ENCODE data around the gene HYI. TPM values are rescaled to one million over a fixed set of nuclear protein-coding genes. Genes with fewer than 3 reads are reported as not detected.
A peak's percentile ranks its signal among the peaks of the same experiment; 100 is the strongest.
"Not testable (repeated sequence)": the region's sequence is repeated elsewhere in the genome, so short reads cannot be mapped to it uniquely, and the experiment has no call there.

The HYI gene
- polyA plus RNA-seq, 1 donor = 35.4 TPM

DNA sequence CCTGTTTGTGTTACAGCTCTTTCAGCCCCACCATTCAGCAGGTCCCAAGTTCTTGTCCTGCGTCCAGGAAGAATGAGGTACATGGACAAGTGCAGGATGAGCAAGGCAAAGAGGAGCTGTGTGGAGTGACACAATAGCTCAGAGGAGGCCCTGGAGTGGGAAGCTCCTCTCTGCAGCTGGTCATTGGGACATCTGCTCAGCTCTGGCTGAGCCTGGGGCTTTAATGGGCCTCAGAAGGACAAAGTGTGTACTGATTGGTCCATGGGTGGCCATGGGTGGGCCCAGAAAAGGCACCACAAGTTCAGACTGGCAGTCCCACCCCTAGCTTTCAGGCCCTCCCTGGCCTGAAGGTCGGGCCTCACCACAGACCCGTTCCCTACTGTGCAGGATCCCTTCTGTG, 14.7 kb upstream of the HYI start:
- no peak for DNase-seq

DNA sequence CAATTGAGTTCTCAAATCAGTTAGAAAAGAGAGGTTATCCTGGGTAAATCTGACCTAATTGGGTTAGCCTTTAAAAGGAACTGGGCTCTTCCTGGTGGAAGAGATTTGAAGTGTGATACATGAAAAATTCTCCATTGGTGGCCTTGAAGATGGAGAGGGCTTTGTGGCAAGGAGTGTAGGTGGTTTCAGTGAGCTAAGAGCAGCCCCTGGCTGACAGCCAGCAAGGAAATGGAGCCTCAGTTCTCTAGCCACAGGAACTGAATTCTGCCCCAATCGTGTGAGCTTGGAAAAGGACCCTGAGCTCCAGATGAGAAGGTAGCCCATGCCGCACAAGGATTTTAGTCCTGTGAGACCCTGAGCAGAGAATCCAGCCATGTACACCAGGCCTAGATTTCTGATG, 12.7 kb upstream of the HYI start:
- DNase-seq = no peak

DNA sequence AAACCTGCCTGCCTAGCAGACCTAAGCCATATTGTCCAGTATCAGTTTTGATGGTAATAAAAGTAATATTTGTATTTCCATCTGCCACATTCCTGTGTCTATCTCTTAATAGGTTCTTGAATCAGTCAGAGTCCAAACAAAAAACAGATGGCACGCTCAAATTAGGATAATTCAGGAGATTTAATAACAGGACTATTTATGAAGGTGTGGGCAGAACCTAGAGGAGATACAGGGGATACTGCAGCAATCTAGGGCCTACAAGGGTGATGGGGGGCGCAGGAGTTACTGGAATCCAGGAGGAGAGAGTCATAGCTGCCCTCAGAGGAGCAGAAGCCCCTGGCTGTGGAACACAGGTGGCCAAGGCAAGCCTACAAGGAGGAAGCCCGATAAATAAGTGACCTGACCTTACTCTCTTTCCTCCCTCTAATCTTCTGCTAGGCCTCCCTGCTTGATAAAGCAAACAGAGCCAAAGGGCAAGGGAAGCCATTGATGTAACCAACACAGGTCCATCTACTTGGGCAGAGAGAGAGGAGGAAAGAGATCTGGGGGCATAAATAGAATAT, 11.9 kb upstream of the HYI start:
- no peak for DNase-seq

DNA sequence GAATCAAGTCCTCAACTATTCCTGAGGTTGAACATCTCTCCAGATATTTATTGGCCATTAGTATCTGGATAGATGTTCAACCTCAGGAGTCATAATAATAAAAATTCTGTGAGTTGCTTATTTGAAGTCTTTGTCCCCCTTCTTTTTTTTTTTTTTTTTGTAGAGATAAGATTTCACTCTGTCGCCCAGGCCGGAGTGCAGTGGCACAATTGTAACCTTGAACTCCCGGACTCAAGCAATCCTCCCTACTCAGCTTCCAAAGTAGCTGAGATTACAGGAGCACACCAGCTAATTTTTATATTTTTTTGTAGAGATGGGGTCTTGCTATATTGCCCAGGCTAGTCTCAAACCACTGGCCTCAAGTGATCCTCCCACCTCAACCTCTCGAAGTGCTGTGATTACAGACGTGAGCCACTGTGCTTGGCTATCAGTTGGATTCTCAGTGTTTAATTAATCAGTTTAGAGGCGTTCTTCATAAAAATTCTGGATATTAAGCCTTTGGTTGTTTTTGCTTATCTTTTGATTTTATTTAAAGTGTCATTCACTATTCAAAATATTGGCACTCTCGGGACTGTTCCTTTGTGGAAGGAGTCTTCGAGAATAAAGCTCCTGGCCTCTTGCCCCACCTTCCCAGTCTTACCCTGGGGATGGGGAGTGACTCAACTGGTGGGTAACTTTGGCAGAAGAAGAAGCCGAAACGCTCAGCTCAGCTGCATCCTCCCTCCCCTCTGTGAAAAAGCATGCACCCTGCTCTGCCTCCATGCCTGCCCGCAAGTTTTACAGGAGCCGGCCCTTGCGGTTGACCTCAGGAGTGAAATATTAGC, 11.2 kb upstream of the HYI start:
- DNase-seq = no peak

DNA sequence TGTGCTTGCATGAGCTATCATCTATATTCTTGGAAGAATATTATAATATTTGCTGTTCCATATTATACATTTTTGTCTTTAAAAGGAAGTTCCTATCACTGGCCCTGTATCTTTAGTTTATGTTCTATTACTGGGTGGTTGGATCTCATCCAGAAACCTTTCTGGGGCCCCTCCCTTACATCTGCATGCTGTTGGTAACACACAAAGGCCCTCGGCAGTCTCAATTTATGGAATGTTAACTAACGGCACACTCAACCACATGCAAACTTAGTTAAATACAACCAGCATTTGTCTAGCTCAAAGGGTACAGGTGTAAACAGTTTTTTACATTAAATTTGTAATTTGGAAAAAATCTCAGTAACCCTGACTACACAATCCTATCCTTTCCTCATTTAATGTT, 9.7 kb upstream of the HYI start:
- DNase-seq = no peak

DNA sequence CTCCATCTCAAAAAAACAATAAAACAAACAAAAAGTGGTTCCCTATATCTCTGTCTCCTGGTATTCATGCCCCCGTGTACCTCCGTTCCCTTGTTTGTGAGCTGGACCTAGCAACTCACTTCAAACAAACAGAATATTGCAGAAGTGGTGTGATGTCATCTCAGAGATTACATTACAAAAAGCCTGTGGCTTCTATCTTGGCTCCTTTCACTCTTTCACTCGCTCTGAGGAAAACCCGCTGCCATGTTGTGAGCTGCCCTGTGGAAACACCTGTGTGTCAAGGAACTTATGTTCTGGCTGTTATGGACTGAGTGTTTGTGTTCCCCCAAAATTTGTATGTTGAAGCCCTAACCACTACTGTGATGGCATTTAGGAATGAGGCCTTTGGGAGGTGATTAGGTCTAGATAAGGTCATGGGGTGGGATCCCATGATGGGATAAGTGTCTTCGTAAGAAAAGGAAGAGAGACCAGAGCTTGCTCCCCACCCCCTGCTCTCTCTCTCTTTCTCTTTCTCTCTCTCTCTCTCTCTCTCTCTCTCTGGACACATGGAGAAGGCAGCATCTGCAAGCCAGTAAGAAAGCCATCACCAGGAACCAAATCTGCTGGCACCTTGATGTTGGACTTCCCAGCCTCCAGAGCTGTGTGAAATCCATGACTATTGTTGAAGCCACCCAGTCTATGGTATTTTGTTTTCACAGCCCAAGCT, 7.4 kb upstream of the HYI start:
- no peak for DNase-seq

DNA sequence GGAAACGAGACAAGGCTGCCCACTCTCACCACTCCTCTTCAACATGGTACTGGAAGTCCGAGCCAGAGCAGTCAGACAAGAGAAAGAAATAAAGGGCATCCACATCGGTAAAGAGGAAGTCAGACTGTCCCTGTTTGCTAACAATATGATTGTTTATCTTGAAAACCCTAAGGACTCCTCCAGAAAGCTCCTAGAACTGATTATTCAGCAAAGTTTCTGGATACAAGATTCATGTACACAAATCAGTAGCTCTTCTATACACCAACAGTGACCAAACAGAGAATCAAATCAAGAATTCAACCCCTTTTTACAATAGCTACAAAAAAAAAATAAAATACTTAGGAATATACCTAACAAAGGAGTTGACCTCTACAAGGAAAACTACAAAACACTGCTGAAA, 4.6 kb upstream of the HYI start:
- not testable (repeated sequence) for DNase-seq

DNA sequence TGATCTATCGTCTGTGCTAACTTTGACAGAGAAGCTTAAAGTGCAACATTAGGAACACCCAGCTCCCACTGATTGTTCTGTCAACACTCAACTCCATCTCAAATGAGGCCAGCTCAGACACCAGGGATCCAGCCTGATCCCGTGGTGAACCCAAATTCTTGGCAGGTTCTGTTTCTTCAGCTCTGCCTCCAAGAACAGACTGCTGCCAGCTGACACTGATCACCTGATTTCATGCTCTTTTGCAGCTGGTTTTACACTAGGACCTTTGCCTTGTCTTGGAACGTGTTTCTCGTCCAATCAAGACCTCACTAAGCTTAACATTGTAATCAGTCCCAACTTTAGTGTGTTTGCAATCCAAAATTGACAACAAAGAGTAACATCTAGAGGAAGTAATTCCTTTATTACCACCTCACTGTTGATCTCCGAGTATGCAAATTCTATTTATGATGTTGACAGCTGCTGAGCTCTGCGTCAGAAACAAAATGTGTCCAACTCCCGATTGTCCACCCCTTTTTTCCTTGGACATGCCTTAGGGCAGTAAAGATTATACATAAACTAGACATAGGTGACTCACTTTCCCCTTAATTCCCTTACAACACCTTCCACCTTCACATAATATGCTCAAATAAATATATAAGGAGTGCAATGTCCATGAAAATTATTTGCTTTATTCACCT, 1.6 kb upstream of the HYI start:
- DNase-seq = no peak

DNA sequence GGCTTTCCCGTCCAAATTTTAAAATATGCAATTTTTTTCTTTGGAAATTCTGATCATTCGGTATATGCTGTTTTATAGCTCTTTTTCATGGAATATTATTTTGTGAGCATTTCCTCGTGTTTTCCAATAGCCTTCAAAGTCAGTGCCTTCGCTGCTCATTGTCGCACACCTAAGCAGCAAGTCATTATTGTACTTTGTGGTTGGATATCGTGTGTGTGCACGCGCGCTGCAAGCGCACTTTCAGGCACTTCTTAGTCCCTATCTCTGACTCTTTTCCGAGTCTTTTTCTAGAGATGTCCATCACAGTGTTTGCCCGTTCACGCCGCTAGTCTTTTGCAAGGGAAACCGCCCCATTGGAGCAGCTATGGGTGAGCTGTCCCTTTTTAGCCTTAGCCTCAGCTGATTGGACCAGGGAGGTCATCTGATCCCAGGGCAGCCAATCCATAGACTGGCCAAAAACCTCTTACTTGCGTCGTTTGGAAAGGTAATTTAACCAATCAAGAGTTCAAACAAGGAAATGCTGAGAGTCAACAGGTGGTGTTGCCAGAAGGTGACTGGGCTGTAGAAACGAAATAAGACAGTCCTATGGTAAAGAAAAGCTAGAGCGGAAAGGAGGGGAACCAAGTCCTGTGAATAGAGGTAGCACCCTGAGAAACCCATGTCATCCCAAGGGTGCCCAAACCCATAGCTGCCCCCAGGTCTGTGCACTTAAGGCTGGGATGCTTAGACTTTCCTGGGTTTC, 710 bp upstream of the HYI start:
- peak; percentile 63 for DNase-seq

DNA sequence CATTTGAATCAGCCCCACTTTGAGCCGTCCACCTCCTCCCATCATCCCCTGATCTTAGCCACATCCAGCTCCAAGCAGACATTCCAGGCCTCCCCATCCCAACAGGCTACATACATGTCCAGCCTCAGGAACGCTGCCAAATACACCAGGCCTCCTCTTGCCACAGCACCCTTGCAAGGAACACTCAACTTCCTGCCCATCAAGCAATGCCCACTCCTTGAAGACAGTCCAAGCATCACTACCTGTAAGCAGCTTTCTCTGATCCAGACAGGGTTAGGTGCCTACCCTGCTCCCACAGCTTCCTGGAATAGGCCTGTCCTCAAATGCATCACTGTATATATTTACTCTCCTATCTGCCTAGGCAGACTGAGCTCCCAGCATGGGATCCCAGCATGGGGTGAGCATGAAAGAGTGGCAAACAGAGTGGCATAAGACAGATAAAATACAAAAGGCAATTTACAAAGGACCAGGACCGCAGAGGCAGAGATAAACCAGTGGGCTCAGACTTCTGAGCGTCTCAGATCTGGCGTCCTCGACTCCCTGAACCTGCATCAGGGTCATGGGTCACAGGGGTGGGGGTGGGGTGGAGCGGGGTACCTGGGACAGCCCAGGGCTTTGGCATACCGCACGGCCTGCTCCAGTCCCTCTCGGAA, 816 bp downstream of the HYI start:
- no peak for DNase-seq

DNA sequence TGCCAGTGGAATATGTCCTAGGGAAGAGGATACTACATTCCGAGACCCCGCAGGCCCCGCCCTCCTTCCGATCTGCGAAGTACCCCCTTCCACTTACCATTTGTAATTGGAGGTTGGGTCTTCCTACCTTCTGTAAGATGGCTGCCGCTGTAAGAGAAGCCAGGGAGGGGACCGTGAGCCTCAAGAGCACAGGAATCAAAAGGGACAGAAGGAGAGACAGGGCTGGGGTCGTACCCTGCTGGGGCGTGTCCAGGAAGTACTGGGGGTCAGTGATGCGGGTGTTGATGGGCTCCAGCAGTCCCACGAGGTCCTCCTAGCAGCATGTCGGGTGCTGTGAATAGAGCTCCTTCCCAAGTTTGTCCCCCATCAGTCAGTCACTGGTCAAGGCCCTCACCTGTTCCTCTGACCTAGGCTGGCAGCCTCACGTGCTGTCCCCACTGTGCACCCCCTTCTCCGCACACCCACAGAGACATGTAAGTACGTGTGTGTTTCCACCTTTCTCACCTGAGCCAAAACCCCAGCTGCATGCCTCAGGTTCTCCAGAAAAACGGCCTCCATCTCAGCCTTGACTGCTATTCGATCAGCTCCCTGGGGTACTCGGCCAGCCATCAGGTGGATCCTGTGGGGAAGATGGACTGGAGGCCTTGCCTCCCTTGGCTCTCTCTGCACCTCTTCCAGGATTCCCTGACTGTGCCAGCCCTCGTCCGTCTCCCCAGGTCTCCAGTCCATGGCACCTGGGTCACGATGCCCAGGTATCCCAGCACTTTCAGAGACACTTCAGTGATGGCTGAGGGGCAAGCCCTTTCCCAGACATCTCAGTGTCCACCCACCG, 1.8 kb downstream of the HYI start:
- no peak for DNase-seq

DNA sequence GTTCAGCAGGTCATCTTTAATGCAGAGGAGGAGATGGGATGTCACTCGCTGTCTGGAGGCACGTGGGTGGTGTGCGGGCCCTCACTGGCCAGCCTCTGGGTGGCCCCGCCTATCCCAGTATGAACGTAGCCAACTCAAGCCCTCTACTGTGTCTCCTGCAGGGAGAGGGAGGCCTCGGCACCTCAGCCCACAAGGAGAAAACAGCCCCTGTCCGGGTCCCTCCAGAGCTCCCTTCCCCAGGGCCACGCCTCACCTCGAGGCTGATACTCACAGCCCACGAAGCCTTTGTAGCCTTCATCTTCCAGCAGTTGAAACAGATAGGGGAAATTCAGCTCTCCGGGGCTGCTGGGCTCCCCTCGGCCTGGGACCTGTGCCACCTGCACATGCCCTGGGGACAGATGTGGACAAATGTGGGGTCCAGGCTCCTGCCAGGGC, 2.6 kb downstream of the HYI start:
- DNase-seq = no peak

DNA sequence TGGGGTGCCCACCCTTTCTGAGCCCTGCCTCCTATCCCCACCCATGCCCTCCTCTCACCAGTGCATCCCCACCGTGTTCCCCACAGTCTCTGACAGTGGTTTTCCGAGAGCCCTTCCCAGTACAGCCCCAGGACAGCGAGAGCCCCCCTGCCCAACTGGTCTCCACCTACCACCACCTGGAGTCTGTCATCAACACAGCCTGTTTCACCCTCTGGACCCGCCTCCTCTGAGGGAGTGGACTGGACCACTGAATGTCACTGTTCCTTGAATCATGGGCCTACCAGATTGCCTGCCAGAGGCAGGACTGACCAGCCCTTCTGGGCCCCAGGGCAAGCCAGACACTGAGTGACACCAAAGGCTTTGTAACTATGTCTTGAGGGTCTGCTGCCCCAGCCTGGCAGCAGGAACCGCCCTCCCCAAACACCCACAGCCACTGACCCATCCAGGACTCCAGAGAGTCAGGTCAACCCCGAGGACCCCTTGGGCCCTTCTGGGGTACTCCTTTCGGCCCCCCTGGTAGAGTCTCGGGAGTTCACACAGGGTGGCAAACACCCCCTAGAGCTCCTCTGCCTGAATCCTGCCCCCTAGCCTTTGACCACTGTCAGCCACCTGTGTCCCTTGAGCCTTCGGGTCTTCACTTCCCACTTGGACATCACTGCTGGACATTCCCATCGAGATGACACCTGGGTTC, 3.3 kb downstream of the HYI start:
- DNase-seq = no peak

DNA sequence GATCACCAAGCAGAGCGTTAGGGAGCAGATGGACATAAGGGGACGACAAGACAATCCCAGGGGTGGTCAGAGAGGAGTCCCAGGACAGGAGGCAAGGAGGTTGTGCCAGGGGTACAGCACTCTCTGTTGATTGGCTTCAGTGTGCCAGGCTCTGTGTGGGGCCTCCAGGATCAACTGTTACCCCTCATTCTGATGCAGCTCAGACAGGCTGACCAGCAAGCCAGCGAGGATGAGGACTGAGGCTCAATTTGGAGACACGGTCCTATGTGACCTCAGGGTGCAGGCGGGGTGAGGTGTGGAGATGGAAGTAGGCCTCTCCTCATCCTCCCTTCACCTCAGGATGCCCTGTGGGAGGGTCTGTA, 4.0 kb downstream of the HYI start:
- DNase-seq = no peak

DNA sequence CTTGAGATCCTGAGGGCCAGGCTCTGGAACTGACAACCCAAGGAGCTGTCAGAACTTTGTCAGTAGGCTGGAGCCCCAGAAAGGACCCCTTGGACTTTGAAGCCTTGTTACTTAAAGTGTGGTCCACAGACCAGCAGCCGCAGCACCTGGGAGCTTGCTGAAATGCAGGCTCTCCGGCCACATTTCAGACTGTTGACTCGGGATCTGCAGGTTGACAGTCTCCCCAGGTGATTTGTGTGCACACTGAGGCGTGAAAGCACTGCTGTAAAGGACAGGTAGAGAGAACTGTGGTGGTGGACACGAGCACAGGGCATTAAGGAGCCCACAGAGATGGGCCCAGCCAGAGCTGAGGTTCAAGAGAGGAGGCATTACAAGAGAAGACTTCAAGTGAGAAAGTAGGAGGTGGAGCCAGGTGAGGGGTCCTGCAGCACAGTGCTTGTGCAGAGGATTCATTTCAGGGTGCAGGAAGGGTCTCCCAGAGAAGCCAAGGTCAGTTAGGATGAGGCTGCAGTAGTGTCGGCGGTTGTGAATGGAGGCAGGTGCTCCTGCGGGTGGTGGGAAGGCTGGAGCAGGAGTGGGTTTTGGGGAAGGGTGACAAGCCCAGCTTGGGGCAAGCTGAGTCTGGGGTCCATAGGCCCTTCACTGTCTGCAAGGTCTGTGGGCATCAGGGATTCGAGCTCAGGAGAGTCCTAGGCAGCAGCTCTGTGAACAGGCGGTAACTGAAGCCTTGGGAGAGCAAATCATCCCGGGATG, 4.6 kb downstream of the HYI start:
- DNase-seq = no peak

DNA sequence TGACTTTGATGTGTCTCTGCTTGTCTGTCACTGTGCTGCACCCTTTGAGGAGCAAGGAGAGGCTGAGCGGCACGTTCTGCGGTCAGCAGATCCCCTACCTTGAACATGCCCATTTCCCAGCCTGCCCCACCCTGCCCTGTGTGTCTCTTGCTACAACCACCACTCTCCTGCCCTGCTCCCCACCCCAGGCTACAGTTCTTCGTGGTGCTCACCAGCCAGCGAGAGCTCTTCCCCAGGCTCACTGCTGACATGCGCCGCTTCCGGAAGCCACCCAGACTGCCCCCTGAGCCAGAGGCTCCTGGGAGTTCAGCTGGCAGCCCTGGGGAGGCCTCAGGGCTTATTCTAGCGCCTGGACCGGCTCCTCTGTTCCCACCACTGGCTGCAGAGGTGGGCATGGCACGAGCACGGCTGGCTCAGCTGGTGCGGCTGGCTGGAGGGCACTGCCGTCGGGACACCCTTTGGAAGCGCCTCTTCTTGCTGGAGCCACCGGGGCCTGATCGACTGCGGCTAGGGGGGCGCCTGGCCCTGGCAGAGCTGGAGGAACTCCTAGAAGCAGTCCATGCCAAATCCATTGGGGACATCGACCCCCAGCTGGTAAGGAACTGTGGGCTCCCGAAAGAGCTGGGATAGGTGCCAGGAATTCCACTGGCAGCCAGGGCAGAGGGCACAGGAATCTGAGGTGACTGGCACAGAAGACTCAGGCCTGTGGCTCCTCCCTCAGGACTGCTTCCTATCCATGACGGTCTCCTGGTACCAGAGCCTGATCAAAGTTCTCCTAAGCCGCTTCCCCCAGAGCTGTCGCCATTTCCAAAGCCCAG, 5.6 kb downstream of the HYI start:
- DNase-seq = no peak

DNA sequence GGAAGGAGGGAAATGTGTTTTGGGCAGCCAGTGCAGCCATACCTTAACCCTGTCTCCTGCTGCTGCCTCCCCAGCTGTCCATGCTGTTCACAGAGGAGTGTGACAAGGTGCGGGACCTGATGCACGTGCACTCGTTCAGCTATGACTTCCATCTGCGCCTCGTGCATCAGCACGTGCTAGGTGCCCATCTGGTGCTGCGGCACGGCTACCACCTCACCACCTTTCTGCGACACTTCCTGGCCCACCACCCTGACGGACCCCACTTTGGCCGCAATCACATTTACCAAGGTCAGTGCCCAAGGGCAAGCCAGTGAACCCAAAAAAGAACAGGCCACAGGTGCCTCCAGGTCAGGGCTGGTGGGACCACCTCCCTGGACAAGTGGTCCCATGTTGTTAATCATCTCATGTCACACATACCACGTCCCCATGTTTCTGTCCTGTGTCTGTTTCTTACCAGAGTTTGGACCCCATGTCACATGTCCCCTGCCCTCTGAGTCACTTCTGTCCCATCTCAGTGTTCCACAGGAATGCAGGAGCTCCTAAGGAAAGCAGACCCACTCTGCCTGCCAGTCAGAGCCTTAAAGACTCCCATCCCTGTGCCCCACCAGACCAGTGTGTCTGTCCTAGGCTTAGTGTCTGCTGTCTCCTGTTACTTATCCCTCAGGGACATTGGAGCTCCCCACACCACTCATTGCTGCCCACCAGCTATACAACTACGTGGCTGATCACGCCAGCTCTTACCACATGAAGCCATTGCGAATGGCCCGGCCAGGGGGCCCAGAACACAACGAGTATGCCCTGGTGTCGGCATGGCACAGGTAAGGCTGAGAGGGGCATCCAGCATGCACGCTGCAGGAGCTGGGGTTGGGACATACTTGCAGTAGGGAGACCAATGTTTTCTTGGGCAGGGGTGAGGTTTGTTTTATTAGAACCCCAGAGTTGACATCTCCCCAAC, 6.6 kb downstream of the HYI start:
- DNase-seq = no peak

Data from left kidney (tissue), 2 donors.